Neural progenitor cell (in vitro differentiated cells): ENCODE data around the gene PSMB2.

Source experiments
- EZH2 ChIP-seq: fragments of 200-600 bp; sonication (generic); IDR thresholded peaks from 2 replicates; pipeline ENCODE4 v1.6.1; 2017; ENCODE audit warnings: antibody characterized with exemption, mild to moderate bottlenecking, moderate library complexity
- EZH2phosphoT487 ChIP-seq: fragments of 200-600 bp; sonication (generic); IDR thresholded peaks from 2 replicates; pipeline ENCODE4 v1.6.1; 2017; ENCODE audit warnings: antibody characterized with exemption
- TF ChIP-seq, protein P1 (sequence below): fragments of 200-600 bp; sonication (generic); IDR thresholded peaks from 2 replicates; pipeline ENCODE4 v1.5.1; 2017; ENCODE audit warnings: antibody characterized with exemption, mild to moderate bottlenecking

DNA sequence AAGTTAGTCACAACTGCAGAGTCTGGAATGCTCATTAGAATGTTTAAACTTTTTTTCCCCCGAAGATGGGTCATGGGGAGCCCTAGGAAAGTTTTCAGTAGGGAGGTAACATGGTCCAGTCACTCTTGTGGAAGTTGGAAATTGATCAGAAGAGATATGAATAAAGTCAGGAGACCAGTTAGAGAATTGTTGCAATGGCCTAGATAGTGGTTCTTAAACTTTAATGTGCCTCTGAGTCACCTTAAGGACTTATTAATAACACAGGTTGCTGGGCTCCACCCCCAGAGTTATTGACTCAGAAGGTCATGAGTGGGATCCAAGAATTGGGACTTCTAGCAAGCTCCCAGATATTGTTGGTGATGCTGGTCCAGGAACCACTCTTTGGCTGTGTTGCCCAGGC, 71.4 kb downstream of the PSMB2 start:
- TF ChIP-seq, protein P1, sequence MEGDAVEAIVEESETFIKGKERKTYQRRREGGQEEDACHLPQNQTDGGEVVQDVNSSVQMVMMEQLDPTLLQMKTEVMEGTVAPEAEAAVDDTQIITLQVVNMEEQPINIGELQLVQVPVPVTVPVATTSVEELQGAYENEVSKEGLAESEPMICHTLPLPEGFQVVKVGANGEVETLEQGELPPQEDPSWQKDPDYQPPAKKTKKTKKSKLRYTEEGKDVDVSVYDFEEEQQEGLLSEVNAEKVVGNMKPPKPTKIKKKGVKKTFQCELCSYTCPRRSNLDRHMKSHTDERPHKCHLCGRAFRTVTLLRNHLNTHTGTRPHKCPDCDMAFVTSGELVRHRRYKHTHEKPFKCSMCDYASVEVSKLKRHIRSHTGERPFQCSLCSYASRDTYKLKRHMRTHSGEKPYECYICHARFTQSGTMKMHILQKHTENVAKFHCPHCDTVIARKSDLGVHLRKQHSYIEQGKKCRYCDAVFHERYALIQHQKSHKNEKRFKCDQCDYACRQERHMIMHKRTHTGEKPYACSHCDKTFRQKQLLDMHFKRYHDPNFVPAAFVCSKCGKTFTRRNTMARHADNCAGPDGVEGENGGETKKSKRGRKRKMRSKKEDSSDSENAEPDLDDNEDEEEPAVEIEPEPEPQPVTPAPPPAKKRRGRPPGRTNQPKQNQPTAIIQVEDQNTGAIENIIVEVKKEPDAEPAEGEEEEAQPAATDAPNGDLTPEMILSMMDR: no peak
- TF ChIP-seq EZH2: no peak
- no peak for TF ChIP-seq EZH2phosphoT487
